ENCODE measurements around the gene LUZP2. TPM values are rescaled to one million over a fixed set of nuclear protein-coding genes. Genes with fewer than 3 reads are reported as not detected.

The LUZP2 gene
- polyA plus RNA-seq, 1 of the 3 experiments (the other 2 are of a cell fraction), result 0.03 TPM

- TF ChIP-seq, protein P1, sequence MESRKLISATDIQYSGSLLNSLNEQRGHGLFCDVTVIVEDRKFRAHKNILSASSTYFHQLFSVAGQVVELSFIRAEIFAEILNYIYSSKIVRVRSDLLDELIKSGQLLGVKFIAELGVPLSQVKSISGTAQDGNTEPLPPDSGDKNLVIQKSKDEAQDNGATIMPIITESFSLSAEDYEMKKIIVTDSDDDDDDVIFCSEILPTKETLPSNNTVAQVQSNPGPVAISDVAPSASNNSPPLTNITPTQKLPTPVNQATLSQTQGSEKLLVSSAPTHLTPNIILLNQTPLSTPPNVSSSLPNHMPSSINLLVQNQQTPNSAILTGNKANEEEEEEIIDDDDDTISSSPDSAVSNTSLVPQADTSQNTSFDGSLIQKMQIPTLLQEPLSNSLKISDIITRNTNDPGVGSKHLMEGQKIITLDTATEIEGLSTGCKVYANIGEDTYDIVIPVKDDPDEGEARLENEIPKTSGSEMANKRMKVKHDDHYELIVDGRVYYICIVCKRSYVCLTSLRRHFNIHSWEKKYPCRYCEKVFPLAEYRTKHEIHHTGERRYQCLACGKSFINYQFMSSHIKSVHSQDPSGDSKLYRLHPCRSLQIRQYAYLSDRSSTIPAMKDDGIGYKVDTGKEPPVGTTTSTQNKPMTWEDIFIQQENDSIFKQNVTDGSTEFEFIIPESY (IDR thresholded peaks at IDR 0.05; ENCODE audit: borderline replicate concordance, low read depth), result no peak
- TF ChIP-seq SMC3 (IDR thresholded peaks at IDR 0.05; ENCODE audit: low read depth, low read length) (peak; percentile 39), FOXM1 (IDR thresholded peaks at IDR 0.05; ENCODE audit: low read depth) (no peak)
- TF ChIP-seq, protein P2, sequence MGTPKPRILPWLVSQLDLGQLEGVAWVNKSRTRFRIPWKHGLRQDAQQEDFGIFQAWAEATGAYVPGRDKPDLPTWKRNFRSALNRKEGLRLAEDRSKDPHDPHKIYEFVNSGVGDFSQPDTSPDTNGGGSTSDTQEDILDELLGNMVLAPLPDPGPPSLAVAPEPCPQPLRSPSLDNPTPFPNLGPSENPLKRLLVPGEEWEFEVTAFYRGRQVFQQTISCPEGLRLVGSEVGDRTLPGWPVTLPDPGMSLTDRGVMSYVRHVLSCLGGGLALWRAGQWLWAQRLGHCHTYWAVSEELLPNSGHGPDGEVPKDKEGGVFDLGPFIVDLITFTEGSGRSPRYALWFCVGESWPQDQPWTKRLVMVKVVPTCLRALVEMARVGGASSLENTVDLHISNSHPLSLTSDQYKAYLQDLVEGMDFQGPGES (IDR thresholded peaks at IDR 0.05; ENCODE audit: low read depth, low read length), result no peak
Measured at GRCh38 chr11:24509114-24509513, 12.3 kb downstream of the LUZP2 start (continued).

DNA sequence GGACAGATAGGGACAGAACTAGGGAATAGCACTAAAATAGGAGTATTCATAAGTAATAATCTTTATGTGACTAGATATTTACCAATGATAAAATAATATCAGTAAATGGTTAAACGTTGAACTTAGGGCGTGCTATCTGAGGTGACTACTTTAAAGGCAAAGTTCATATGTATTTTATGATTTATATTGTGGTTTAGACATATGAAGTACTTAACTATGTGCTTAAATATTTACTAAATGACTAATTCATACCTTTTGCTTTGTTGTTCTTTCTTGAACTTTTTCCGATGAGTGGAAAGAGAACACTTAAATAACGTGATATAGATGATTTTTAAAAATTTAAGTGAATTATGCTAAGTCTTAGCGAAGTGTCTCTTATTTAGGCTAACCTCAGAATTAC, 14.7 kb downstream of the LUZP2 start:
- Histone ChIP-seq H3K79me2 (ENCODE audit: insufficient read depth) (no peaks in the 10 kb centered on the region; the same call in 1 of the 2 replicates), H3K4me2 (no peak overlapping the region), H3K4me1 (ENCODE audit: control insufficient read depth in 1 of 2, insufficient read depth in 2 of 2, low read depth in 1 of 2, low read length in 1 of 2) (no peaks in the 10 kb centered on the region), H3K9me3 (no peaks in the 10 kb centered on the region), H3K27ac (ENCODE audit: low read depth in 2 of 2, low read length in 1 of 2) (no peak overlapping the region), H2AFZ (ENCODE audit: low read depth) (no peak overlapping the region), H3K9ac (no peak overlapping the region), H4K20me1 (ENCODE audit: insufficient read depth) (no peaks in the 10 kb centered on the region), H3K36me3 (replicated peaks in 1 of 2; ENCODE audit: control insufficient read depth in 1 of 2, insufficient read depth in 2 of 2, low read length in 1 of 2) (no peaks in the 10 kb centered on the region), H3K4me3 (ENCODE audit: low read depth in 2 of 2, low read length in 1 of 2) (no peak overlapping the region), H3K9me2 (no peaks in the 10 kb centered on the region), H3K27me3 (ENCODE audit: insufficient read depth) (no peaks in the 10 kb centered on the region), H3F3A (replicated peaks; ENCODE audit: insufficient read depth) (no peaks in the 10 kb centered on the region)
- TF ChIP-seq USF1 (IDR thresholded peaks at IDR 0.05; ENCODE audit: borderline replicate concordance, low read depth), result no peak
- no peak for TF ChIP-seq ELF1 (IDR thresholded peaks at IDR 0.05)
- TF ChIP-seq FOXM1 (IDR thresholded peaks at IDR 0.05; ENCODE audit: low read depth), result no peak
- TF ChIP-seq, protein P1 (IDR thresholded peaks at IDR 0.05; ENCODE audit: borderline replicate concordance, low read depth), result no peak
- no peak for TF ChIP-seq SMC3 (IDR thresholded peaks at IDR 0.05; ENCODE audit: low read depth, low read length)
- TF ChIP-seq, protein P3, sequence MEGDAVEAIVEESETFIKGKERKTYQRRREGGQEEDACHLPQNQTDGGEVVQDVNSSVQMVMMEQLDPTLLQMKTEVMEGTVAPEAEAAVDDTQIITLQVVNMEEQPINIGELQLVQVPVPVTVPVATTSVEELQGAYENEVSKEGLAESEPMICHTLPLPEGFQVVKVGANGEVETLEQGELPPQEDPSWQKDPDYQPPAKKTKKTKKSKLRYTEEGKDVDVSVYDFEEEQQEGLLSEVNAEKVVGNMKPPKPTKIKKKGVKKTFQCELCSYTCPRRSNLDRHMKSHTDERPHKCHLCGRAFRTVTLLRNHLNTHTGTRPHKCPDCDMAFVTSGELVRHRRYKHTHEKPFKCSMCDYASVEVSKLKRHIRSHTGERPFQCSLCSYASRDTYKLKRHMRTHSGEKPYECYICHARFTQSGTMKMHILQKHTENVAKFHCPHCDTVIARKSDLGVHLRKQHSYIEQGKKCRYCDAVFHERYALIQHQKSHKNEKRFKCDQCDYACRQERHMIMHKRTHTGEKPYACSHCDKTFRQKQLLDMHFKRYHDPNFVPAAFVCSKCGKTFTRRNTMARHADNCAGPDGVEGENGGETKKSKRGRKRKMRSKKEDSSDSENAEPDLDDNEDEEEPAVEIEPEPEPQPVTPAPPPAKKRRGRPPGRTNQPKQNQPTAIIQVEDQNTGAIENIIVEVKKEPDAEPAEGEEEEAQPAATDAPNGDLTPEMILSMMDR (IDR thresholded peaks at IDR 0.05), result no peak
- TF ChIP-seq JUND (IDR thresholded peaks at IDR 0.05), result no peak
- 65% methylated on average over 5 of the region's 5 CpGs for WGBS (ENCODE audit: low lambda C conversion rate)
- DNase-seq, result no peak
- ChIA-PET POLR2A (no interaction called here), CTCF (no interaction called here)

Measured in SK-N-SH (cell line).